ENCODE results near the gene MORC2. TPM values are rescaled to one million over a fixed set of nuclear protein-coding genes. Genes with fewer than 3 reads are reported as not detected.

MORC2 gene
- total RNA-seq, 2 experiments from 2014 or later, result 39.2 to 49.4 TPM

GRCh38 chr22:30926706-30927105 lies 41.9 kb downstream of the MORC2 start:
- ChIA-PET CTCF (interaction anchor here (1.9 kb wide), 1 partner anchor 158 kb away, joined by 4 read pairs; no protein-coding TSS in a partner anchor), POLR2A (no interaction called here)
- no peak overlapping the region for H3K27ac Mint-ChIP-seq
- peaks cover 7% of the 10 kb centered on the region for H3K4me1 Mint-ChIP-seq
- peaks cover 47% of the 10 kb centered on the region for H3K36me3 Mint-ChIP-seq (ENCODE audit: low read depth)
- no peak for DNase-seq
- H3K4me3 Mint-ChIP-seq, result no peak overlapping the region
- H3K9me3 Mint-ChIP-seq, result no peaks in the 10 kb centered on the region
- no peaks in the 10 kb centered on the region for H3K27me3 Mint-ChIP-seq

GRCh38 chr22:30925667-30926066 lies 42.9 kb downstream of the MORC2 start:
- Mint-ChIP-seq H3K36me3 (ENCODE audit: low read depth) (peaks cover 37% of the 10 kb centered on the region), H3K4me1 (peaks cover 10% of the 10 kb centered on the region), H3K27ac (no peak overlapping the region), H3K9me3 (no peaks in the 10 kb centered on the region), H3K4me3 (no peak overlapping the region), H3K27me3 (no peaks in the 10 kb centered on the region)
- ChIA-PET CTCF (interaction anchor here (1.9 kb wide), 1 partner anchor 159 kb away, joined by 4 read pairs; no protein-coding TSS in a partner anchor), POLR2A (no interaction called here)
- no peak for DNase-seq

GRCh38 chr22:30923168-30923900 lies 45.2 kb downstream of the MORC2 start:
- no peak overlapping the region for H3K27ac Mint-ChIP-seq
- ChIA-PET POLR2A (no interaction called here), CTCF (interaction anchor here (0.6 to 2.0 kb wide), 4 partner anchors 45 to 290 kb away, joined by 4 read pairs; partner anchors contain the start of genes MORC2 and TUG1)
- no peak for DNase-seq
- peaks cover 15% of the 10 kb centered on the region for H3K4me1 Mint-ChIP-seq
- H3K36me3 Mint-ChIP-seq (ENCODE audit: low read depth), result peaks cover 34% of the 10 kb centered on the region
- H3K4me3 Mint-ChIP-seq, result no peak overlapping the region
- no peaks in the 10 kb centered on the region for H3K9me3 Mint-ChIP-seq
- peaks cover 2% of the 10 kb centered on the region for H3K27me3 Mint-ChIP-seq

- ChIA-PET CTCF (interaction anchor here (0.6 to 3.1 kb wide), 7 partner anchors 8 to 1833 kb away, joined by 3 to 8 read pairs (median 4); partner anchors contain the start of gene SELENOM), POLR2A (interaction anchor here (0.8 kb wide), 1 partner anchor 47 kb away, joined by 3 read pairs; the partner anchor contains the start of genes MORC2 and TUG1)
- peaks cover 2% of the 10 kb centered on the region for H3K27me3 Mint-ChIP-seq
- H3K4me1 Mint-ChIP-seq, result peaks cover 15% of the 10 kb centered on the region
- peak overlapping the region; percentile 79 for H3K27ac Mint-ChIP-seq
- H3K36me3 Mint-ChIP-seq (ENCODE audit: low read depth), result peaks cover 25% of the 10 kb centered on the region
- peak; percentile 78 for DNase-seq
- peak overlapping the region; percentile 63 for H3K4me3 Mint-ChIP-seq
- H3K9me3 Mint-ChIP-seq, result no peaks in the 10 kb centered on the region
Observed at GRCh38 chr22:30922151-30922611, 46.4 kb downstream of the MORC2 start.

- CTCF ChIA-PET, result interaction anchor here (0.8 to 3.1 kb wide), 4 partner anchors 9 to 287 kb away, joined by 4 to 8 read pairs (median 5); no protein-coding TSS in a partner anchor
- H3K27me3 Mint-ChIP-seq, result peaks cover 2% of the 10 kb centered on the region
- H3K4me3 Mint-ChIP-seq, result peak overlapping the region; percentile 63
- H3K27ac Mint-ChIP-seq, result peak overlapping the region; percentile 62
- no peak for DNase-seq
- peaks cover 3% of the 10 kb centered on the region for H3K9me3 Mint-ChIP-seq
- POLR2A ChIA-PET, result no interaction called here
- H3K4me1 Mint-ChIP-seq, result peaks cover 15% of the 10 kb centered on the region
- peaks cover 16% of the 10 kb centered on the region for H3K36me3 Mint-ChIP-seq (ENCODE audit: low read depth)
Observed at GRCh38 chr22:30921108-30921507, 47.5 kb downstream of the MORC2 start.

- POLR2A ChIA-PET, result interaction anchor here (0.6 kb wide), 1 partner anchor 42 kb away, joined by 3 read pairs; no protein-coding TSS in a partner anchor
- peak; percentile 85 for DNase-seq
- no peak overlapping the region for H3K27ac Mint-ChIP-seq
- peaks cover 15% of the 10 kb centered on the region for H3K36me3 Mint-ChIP-seq (ENCODE audit: low read depth)
- peaks cover 15% of the 10 kb centered on the region for H3K4me1 Mint-ChIP-seq
- H3K9me3 Mint-ChIP-seq, result peaks cover 3% of the 10 kb centered on the region
- H3K27me3 Mint-ChIP-seq, result peaks cover 2% of the 10 kb centered on the region
- peak overlapping the region; percentile 26 for H3K4me3 Mint-ChIP-seq
- CTCF ChIA-PET, result interaction anchor here (0.6 to 3.1 kb wide), 13 partner anchors 10 to 286 kb away, joined by 3 to 8 read pairs (median 4); no protein-coding TSS in a partner anchor
Observed at GRCh38 chr22:30920407-30920806, 48.2 kb downstream of the MORC2 start.

GRCh38 chr22:30919973-30920372 lies 48.6 kb downstream of the MORC2 start:
- ChIA-PET POLR2A (interaction anchor here (0.6 kb wide), 1 partner anchor 42 kb away, joined by 3 read pairs; no protein-coding TSS in a partner anchor), CTCF (interaction anchor here (0.6 to 3.1 kb wide), 14 partner anchors 9 to 285 kb away, joined by 3 to 8 read pairs (median 4); no protein-coding TSS in a partner anchor)
- Mint-ChIP-seq H3K4me3 (no peak overlapping the region), H3K9me3 (peaks cover 3% of the 10 kb centered on the region), H3K27me3 (peaks cover 2% of the 10 kb centered on the region), H3K27ac (no peak overlapping the region), H3K36me3 (ENCODE audit: low read depth) (peaks cover 14% of the 10 kb centered on the region), H3K4me1 (peaks cover 15% of the 10 kb centered on the region)
- DNase-seq, result no peak

- H3K36me3 Mint-ChIP-seq (ENCODE audit: low read depth), result peaks cover 7% of the 10 kb centered on the region
- H3K27ac Mint-ChIP-seq, result no peak overlapping the region
- POLR2A ChIA-PET, result no interaction called here
- peaks cover 3% of the 10 kb centered on the region for H3K9me3 Mint-ChIP-seq
- H3K4me3 Mint-ChIP-seq, result no peak overlapping the region
- peaks cover 2% of the 10 kb centered on the region for H3K27me3 Mint-ChIP-seq
- CTCF ChIA-PET, result interaction anchor here (1.4 to 2.4 kb wide), 2 partner anchors 10 to 164 kb away, joined by 3 to 5 read pairs; no protein-coding TSS in a partner anchor
- DNase-seq, result no peak
- peaks cover 15% of the 10 kb centered on the region for H3K4me1 Mint-ChIP-seq
Observed at GRCh38 chr22:30918761-30919160, 49.8 kb downstream of the MORC2 start.

GRCh38 chr22:30910358-30910757 lies 58.2 kb downstream of the MORC2 start:
- H3K27me3 Mint-ChIP-seq, result no peaks in the 10 kb centered on the region
- H3K4me1 Mint-ChIP-seq, result no peaks in the 10 kb centered on the region
- H3K4me3 Mint-ChIP-seq, result no peak overlapping the region
- CTCF ChIA-PET, result interaction anchor here (1.3 kb wide), 1 partner anchor 9 kb away, joined by 6 read pairs; no protein-coding TSS in a partner anchor
- no peaks in the 10 kb centered on the region for H3K36me3 Mint-ChIP-seq (ENCODE audit: low read depth)
- POLR2A ChIA-PET, result no interaction called here
- H3K9me3 Mint-ChIP-seq, result no peaks in the 10 kb centered on the region
- H3K27ac Mint-ChIP-seq, result no peak overlapping the region
- DNase-seq, result no peak

- Mint-ChIP-seq H3K4me3 (no peak overlapping the region), H3K27ac (no peak overlapping the region), H3K27me3 (no peaks in the 10 kb centered on the region), H3K4me1 (no peaks in the 10 kb centered on the region), H3K9me3 (no peaks in the 10 kb centered on the region), H3K36me3 (ENCODE audit: low read depth) (no peaks in the 10 kb centered on the region)
- ChIA-PET CTCF (interaction anchor here (1.0 kb wide), 1 partner anchor 10 kb away, joined by 5 read pairs; no protein-coding TSS in a partner anchor), POLR2A (interaction anchor here (0.6 kb wide), 1 partner anchor 265 kb away, joined by 3 read pairs; no protein-coding TSS in a partner anchor)
- no peak for DNase-seq
Observed at GRCh38 chr22:30909306-30909705, 59.3 kb downstream of the MORC2 start.

GRCh38 chr22:30908051-30908461 lies 60.5 kb downstream of the MORC2 start:
- ChIA-PET CTCF (interaction anchor here (1.0 to 1.4 kb wide), 2 partner anchors 12 to 29 kb away, joined by 3 to 5 read pairs; no protein-coding TSS in a partner anchor), POLR2A (no interaction called here)
- H3K36me3 Mint-ChIP-seq (ENCODE audit: low read depth), result peaks cover 3% of the 10 kb centered on the region
- no peaks in the 10 kb centered on the region for H3K9me3 Mint-ChIP-seq
- H3K4me3 Mint-ChIP-seq, result no peak overlapping the region
- H3K27ac Mint-ChIP-seq, result no peak overlapping the region
- peaks cover 1% of the 10 kb centered on the region for H3K4me1 Mint-ChIP-seq
- H3K27me3 Mint-ChIP-seq, result no peaks in the 10 kb centered on the region
- DNase-seq, result no peak

- H3K9me3 Mint-ChIP-seq, result no peaks in the 10 kb centered on the region
- H3K4me3 Mint-ChIP-seq, result no peak overlapping the region
- ChIA-PET POLR2A (no interaction called here), CTCF (interaction anchor here (1.2 to 1.4 kb wide), 2 partner anchors 13 to 272 kb away, joined by 3 to 5 read pairs; no protein-coding TSS in a partner anchor)
- H3K27ac Mint-ChIP-seq, result no peak overlapping the region
- H3K36me3 Mint-ChIP-seq (ENCODE audit: low read depth), result peaks cover 5% of the 10 kb centered on the region
- H3K4me1 Mint-ChIP-seq, result peaks cover 4% of the 10 kb centered on the region
- DNase-seq, result no peak
- no peaks in the 10 kb centered on the region for H3K27me3 Mint-ChIP-seq
Observed at GRCh38 chr22:30906946-30907345, 61.6 kb downstream of the MORC2 start.

- CTCF ChIA-PET, result interaction anchor here (1.2 kb wide), 1 partner anchor 272 kb away, joined by 3 read pairs; no protein-coding TSS in a partner anchor
- H3K27me3 Mint-ChIP-seq, result no peaks in the 10 kb centered on the region
- H3K27ac Mint-ChIP-seq, result no peak overlapping the region
- POLR2A ChIA-PET, result no interaction called here
- H3K9me3 Mint-ChIP-seq, result no peaks in the 10 kb centered on the region
- peaks cover 4% of the 10 kb centered on the region for H3K4me1 Mint-ChIP-seq
- DNase-seq, result no peak
- H3K36me3 Mint-ChIP-seq (ENCODE audit: low read depth), result peaks cover 5% of the 10 kb centered on the region
- H3K4me3 Mint-ChIP-seq, result no peak overlapping the region
Observed at GRCh38 chr22:30906411-30906810, 62.2 kb downstream of the MORC2 start.
